BLaER1 treated with 17β-estradiol and CSF1 and Interleukin-3, amounts not matched to agents 10 nM and 100 nM (cell line): ENCODE measurements around the gene C1orf232.

Source experiments
- H3K27ac ChIP-seq, 11 experiments: shearing (Covaris generic); formaldehyde crosslinking; 2 replicates each; pipeline ENCODE4 v1.8.1; 2022
- H3K27me3 ChIP-seq, 11 experiments: shearing (Covaris generic); formaldehyde crosslinking; 2 replicates each; pipeline ENCODE4 v1.8.1; 2022
- H3K36me3 ChIP-seq, 11 experiments: shearing (Covaris generic); formaldehyde crosslinking; 2 replicates each; pipeline ENCODE4 v1.8.1; 2022
- H3K4me1 ChIP-seq, 10 experiments: shearing (Covaris generic); formaldehyde crosslinking; 2 replicates each; pipeline ENCODE4 v1.8.1; 2022
- H3K4me2 ChIP-seq, 11 experiments: shearing (Covaris generic); formaldehyde crosslinking; 2 replicates each; pipeline ENCODE4 v1.8.1; 2022
- H3K4me3 ChIP-seq, 10 experiments: shearing (Covaris generic); formaldehyde crosslinking; 2 replicates each; pipeline ENCODE4 v1.8.1; 2022
- H3K9ac ChIP-seq, 11 experiments: shearing (Covaris generic); formaldehyde crosslinking; 2 replicates each; pipeline ENCODE4 v1.8.1; 2022
- H3K9me3 ChIP-seq, 11 experiments: shearing (Covaris generic); formaldehyde crosslinking; replicated peaks in 1 of 11; 2 replicates each; pipeline ENCODE4 v1.8.1; 2022
- H4K20me1 ChIP-seq, 11 experiments: shearing (Covaris generic); formaldehyde crosslinking; 2 replicates each; pipeline ENCODE4 v1.8.1; 2022
- Cebpa-rat ChIP-seq, 11 experiments: shearing (Covaris generic); IDR thresholded peaks; 2 replicates each; pipeline ENCODE4 v1.8.1; 2022

Gene C1orf232

DNA sequence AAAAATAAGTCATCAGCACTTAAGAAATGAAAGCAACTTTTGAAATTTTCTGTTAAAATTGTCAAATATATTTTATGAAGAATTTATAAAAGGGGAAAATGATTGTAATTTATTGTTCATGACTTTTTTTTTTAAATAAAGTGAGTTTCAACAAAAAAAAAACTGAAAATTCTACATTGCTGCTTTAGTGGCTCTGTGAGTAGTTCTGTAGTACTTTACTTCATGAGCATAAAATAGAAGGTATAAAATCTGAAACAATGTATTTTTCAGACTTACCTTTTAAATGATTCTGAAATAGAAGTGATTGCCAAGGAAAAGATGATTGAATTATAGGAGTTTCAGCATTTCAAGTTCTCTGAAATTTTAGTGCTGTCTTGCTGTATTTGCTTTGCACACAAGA, 43.4 kb downstream of the C1orf232 start:
- Histone ChIP-seq H3K9me3 (no peaks in the 10 kb centered on the region), H4K20me1 (no peaks in the 10 kb centered on the region), H3K27me3 (no peaks in the 10 kb centered on the region), H3K4me1 (peaks cover 57 to 87% (median 69%) of the 10 kb centered on the region in 10 experiments), H3K36me3 (peaks cover 0 to 34% (median 10%) of the 10 kb centered on the region in 11 experiments; a peak in 12 of 22 replicates), H3K27ac (peak overlapping the region in 9 of 11 experiments; percentile 76 to 90 (median 85); a peak in 18 of 22 replicates), H3K9ac (peak overlapping the region in 6 of 11 experiments; percentile 58 to 73 (median 69); a peak in 7 of 22 replicates), H3K4me3 (no peak overlapping the region), H3K4me2 (peak overlapping the region in 10 of 11 experiments; percentile 76 to 88 (median 79); a peak in 18 of 22 replicates)
- no peak for TF ChIP-seq Cebpa-rat (IDR thresholded peaks at IDR 0.05)

- H3K27me3 ChIP-seq: no peaks in the 10 kb centered on the region
- no peaks in the 10 kb centered on the region for H3K9me3 ChIP-seq
- no peak for TF ChIP-seq Cebpa-rat (IDR thresholded peaks at IDR 0.05)
- peaks cover 64 to 94% (median 76%) of the 10 kb centered on the region in 10 experiments for H3K4me1 ChIP-seq
- H3K4me2 ChIP-seq: peak overlapping the region in 9 of 11 experiments; percentile 5 to 88 (median 20); a peak in 16 of 22 replicates
- H3K27ac ChIP-seq: peak overlapping the region in 8 of 11 experiments; percentile 0 to 90 (median 80); a peak in 9 of 22 replicates
- no peak overlapping the region for H3K9ac ChIP-seq
- no peak overlapping the region for H3K4me3 ChIP-seq
- H3K36me3 ChIP-seq: peaks cover 0 to 37% (median 10%) of the 10 kb centered on the region in 11 experiments; a peak in 12 of 22 replicates
- H4K20me1 ChIP-seq: no peaks in the 10 kb centered on the region
These were observed 44.1 kb downstream of the C1orf232 start for GRCh38 chr1:26124418-26125331.

DNA sequence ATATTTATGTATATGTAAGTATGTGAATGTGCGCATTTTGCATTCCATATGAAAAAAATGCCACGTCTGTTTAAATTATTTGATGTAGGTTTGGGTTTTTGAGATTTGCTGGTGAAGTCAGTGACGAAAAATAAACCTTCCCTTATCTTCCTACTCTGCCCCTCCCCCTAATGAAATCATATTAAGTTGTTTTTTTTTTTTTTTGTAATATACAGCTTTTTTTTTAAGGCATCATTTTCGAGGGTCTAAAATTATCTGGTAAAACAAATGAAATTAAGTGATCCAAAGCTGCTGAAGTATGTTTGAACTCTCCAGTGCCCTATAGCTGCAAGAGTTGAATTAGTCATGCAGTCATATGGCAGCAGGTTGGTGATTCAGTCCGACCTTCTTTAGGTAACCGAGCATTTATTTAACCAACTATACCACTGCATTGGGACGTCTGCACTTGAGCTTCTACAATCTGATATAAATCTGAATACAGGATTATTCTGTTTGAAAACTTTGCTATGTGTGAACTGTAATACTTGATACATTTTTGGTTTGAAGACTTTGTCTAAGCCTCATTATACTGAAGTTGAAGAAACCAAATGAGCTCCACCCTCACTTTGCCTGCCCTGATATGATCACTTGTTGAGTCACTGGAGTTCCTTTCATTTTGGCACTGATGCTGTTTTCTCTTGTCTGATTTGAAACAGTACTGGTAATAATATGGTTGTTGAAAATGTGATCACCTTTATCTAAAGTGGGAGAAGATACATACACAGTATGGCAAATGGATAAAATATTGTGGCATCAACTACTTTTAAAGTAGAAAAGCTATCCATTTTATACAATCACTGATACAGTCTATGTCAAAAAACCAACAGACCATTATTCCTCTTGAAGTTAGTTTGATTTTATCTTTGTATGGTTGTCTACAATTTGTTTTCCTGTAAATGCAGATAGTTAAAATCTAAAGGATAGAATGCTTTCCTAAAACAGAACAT, 45.5 kb downstream of the C1orf232 start:
- H3K9ac ChIP-seq: no peak overlapping the region
- H3K27me3 ChIP-seq: no peaks in the 10 kb centered on the region
- peak overlapping the region in 5 of 11 experiments; percentile 0 to 75 (median 65); a peak in 7 of 22 replicates for H3K4me2 ChIP-seq
- H3K27ac ChIP-seq: peak overlapping the region in 1 of 11 experiments; percentile 21; a peak in 3 of 22 replicates
- no peak for TF ChIP-seq Cebpa-rat (IDR thresholded peaks at IDR 0.05)
- H4K20me1 ChIP-seq: no peaks in the 10 kb centered on the region
- no peak overlapping the region for H3K4me3 ChIP-seq
- peaks cover 69 to 93% (median 82%) of the 10 kb centered on the region in 10 experiments for H3K4me1 ChIP-seq
- peaks cover 0 to 49% (median 21%) of the 10 kb centered on the region in 11 experiments; a peak in 16 of 22 replicates for H3K36me3 ChIP-seq
- no peaks in the 10 kb centered on the region for H3K9me3 ChIP-seq

GRCh38 chr1:26121854-26122773, 46.6 kb downstream of the C1orf232 start:
- Histone ChIP-seq H3K27ac (peak overlapping the region in 10 of 11 experiments; percentile 30 to 65 (median 56); a peak in 20 of 22 replicates), H3K9ac (peak overlapping the region in 9 of 11 experiments; percentile 7 to 47 (median 21); a peak in 9 of 22 replicates), H3K4me3 (no peak overlapping the region), H4K20me1 (no peaks in the 10 kb centered on the region), H3K4me1 (peaks cover 57 to 82% (median 70%) of the 10 kb centered on the region in 10 experiments), H3K36me3 (peaks cover 12 to 61% (median 32%) of the 10 kb centered on the region in 11 experiments; a peak in 21 of 22 replicates), H3K4me2 (peak overlapping the region; percentile 37 to 75 (median 56)), H3K27me3 (no peaks in the 10 kb centered on the region), H3K9me3 (no peaks in the 10 kb centered on the region)
- no peak for TF ChIP-seq Cebpa-rat (IDR thresholded peaks at IDR 0.05)

GRCh38 chr1:26119892-26120608, 48.7 kb downstream of the C1orf232 start:
- H3K27ac ChIP-seq: peak overlapping the region in 9 of 11 experiments; percentile 18 to 55 (median 39); a peak in 16 of 22 replicates
- H3K9me3 ChIP-seq: no peaks in the 10 kb centered on the region
- H3K27me3 ChIP-seq: no peaks in the 10 kb centered on the region
- TF ChIP-seq Cebpa-rat (IDR thresholded peaks at IDR 0.05): no peak
- peak overlapping the region; percentile 64 to 81 (median 69) for H3K4me2 ChIP-seq
- H3K36me3 ChIP-seq: peaks cover 20 to 81% (median 53%) of the 10 kb centered on the region in 11 experiments; a peak in 21 of 22 replicates
- no peaks in the 10 kb centered on the region for H4K20me1 ChIP-seq
- H3K9ac ChIP-seq: peak overlapping the region in 8 of 11 experiments; percentile 7 to 60 (median 32); a peak in 9 of 22 replicates
- H3K4me3 ChIP-seq: 0 out of 20 replicates have a peak overlapping the region, but pooled peaks of 1 of the 10 experiments have one; percentile 0
- H3K4me1 ChIP-seq: peaks cover 39 to 63% (median 50%) of the 10 kb centered on the region in 10 experiments

GRCh38 chr1:26114165-26114927, 54.4 kb downstream of the C1orf232 start:
- no peak overlapping the region for H3K4me2 ChIP-seq
- no peak for TF ChIP-seq Cebpa-rat (IDR thresholded peaks at IDR 0.05)
- H4K20me1 ChIP-seq: no peaks in the 10 kb centered on the region
- peaks cover 32 to 59% (median 51%) of the 10 kb centered on the region in 11 experiments; a peak in 21 of 22 replicates for H3K36me3 ChIP-seq
- no peak overlapping the region for H3K27ac ChIP-seq
- no peaks in the 10 kb centered on the region; a peak in 1 of 22 replicates for H3K27me3 ChIP-seq
- no peaks in the 10 kb centered on the region for H3K9me3 ChIP-seq
- H3K4me3 ChIP-seq: no peak overlapping the region
- peaks cover 22 to 37% (median 26%) of the 10 kb centered on the region in 10 experiments for H3K4me1 ChIP-seq
- no peak overlapping the region for H3K9ac ChIP-seq
